BJ (cell line): Measurements from ENCODE around the gene ATP2C2. TPM values are rescaled to one million over a fixed set of nuclear protein-coding genes. Genes with fewer than 3 reads are reported as not detected.
"Not testable (repeated sequence)": the region's sequence is repeated elsewhere in the genome, so short reads cannot be mapped to it uniquely, and the experiment has no call there.

Source experiments
- CTCF ChIA-PET: fragments of 350-600 bp; formaldehyde crosslinking; extraction: SDS; loops from one replicate; lab custom pipeline; 2021; ENCODE audit warnings: antibody characterized with exemption, inconsistent platforms; lab: Yijun Ruan, JAX
- POLR2A ChIA-PET: fragments of 300-600 bp; sonication (Branson Sonifier 250); formaldehyde crosslinking; extraction: SDS; loops from one replicate; lab custom pipeline; 2021; ENCODE audit warnings: antibody characterized with exemption; lab: Charles Lee
- DNase-seq: peaks from one replicate; pipeline ENCODE4 v3.0.0-alpha.2; 2011; ENCODE audit warnings: low read depth
- H3K27me3 ChIP-seq: 2 replicates; pipeline ENCODE4 v1.6.0; 2011; ENCODE audit warnings: low read length; ENCODE audit not compliant: control insufficient read depth, insufficient read depth
- H3K36me3 ChIP-seq: 2 replicates; pipeline ENCODE4 v1.5.1; 2011; ENCODE audit warnings: low read length; ENCODE audit not compliant: control insufficient read depth, insufficient read depth
- H3K4me3 ChIP-seq: 2 replicates; pipeline ENCODE4 v1.5.1; 2011; ENCODE audit warnings: low read depth, mild to moderate bottlenecking, control low read depth, low read length
- CTCF ChIP-seq: IDR thresholded peaks from 2 replicates; pipeline ENCODE4 v1.5.1; 2011; ENCODE audit warnings: low read depth, mild to moderate bottlenecking, control low read depth, inconsistent platforms, low read length, moderate library complexity; ENCODE audit not compliant: insufficient read depth
- polyA plus RNA-seq: library from polyadenylated mRNA; depleted of rRNA; stranded (reverse); fragments of >200 nt; gene quantifications from 2 replicates; pipeline ENCODE4 v1.2.3, GENCODE V29; 2011

ATP2C2 gene
- polyA plus RNA-seq, 1 experiment, result not detected

GRCh38 chr16:84340325-84341040, 27.9 kb upstream of the ATP2C2 start:
- POLR2A ChIA-PET, result no interaction called here
- peaks cover 9% of the 10 kb centered on the region for H3K27me3 ChIP-seq
- H3K36me3 ChIP-seq, result no peaks in the 10 kb centered on the region
- TF ChIP-seq CTCF, result no peak
- H3K4me3 ChIP-seq, result no peak overlapping the region
- DNase-seq, result no peak
- CTCF ChIA-PET, result interaction anchor here (0.6 to 1.4 kb wide), 2 partner anchors 8 to 14 kb away, joined by 3 read pairs; no protein-coding TSS in a partner anchor

- no peak overlapping the region for H3K4me3 ChIP-seq
- ChIA-PET POLR2A (no interaction called here), CTCF (interaction anchor here (1.4 kb wide), 1 partner anchor 9 kb away, joined by 3 read pairs; no protein-coding TSS in a partner anchor)
- peaks cover 11% of the 10 kb centered on the region for H3K27me3 ChIP-seq
- no peak for TF ChIP-seq CTCF
- DNase-seq, result no peak
- H3K36me3 ChIP-seq, result no peaks in the 10 kb centered on the region
These were observed 26.6 kb upstream of the ATP2C2 start for GRCh38 chr16:84341528-84342295.

GRCh38 chr16:84343800-84344199, 24.5 kb upstream of the ATP2C2 start:
- H3K36me3 ChIP-seq, DNase-seq, POLR2A ChIA-PET, CTCF ChIA-PET, H3K4me3 ChIP-seq: not testable (repeated sequence)
- H3K27me3 ChIP-seq, result peaks cover 11% of the 10 kb centered on the region

- H3K36me3 ChIP-seq, result no peaks in the 10 kb centered on the region
- POLR2A ChIA-PET, result no interaction called here
- H3K27me3 ChIP-seq, result peaks cover 10% of the 10 kb centered on the region
- CTCF ChIA-PET, result no interaction called here
- no peak overlapping the region for H3K4me3 ChIP-seq
- no peak for TF ChIP-seq CTCF
- DNase-seq, result no peak
These were observed 23.6 kb upstream of the ATP2C2 start for GRCh38 chr16:84344781-84345180.

- CTCF ChIA-PET, result no interaction called here
These were observed 21.2 kb upstream of the ATP2C2 start for GRCh38 chr16:84347161-84347560.

More at GRCh38 chr16:84347161-84347560, 21.2 kb upstream of the ATP2C2 start:
- Histone ChIP-seq H3K4me3 (no peak overlapping the region), H3K36me3 (no peaks in the 10 kb centered on the region), H3K27me3 (peaks cover 8% of the 10 kb centered on the region)
- no peak for TF ChIP-seq CTCF
- no peak for DNase-seq
- POLR2A ChIA-PET, result no interaction called here
